Left lung (tissue), 10 donors: ENCODE measurements around the gene OBSCN. TPM values are rescaled to one million over a fixed set of nuclear protein-coding genes. Genes with fewer than 3 reads are reported as not detected.

ENCODE experiments used
- ATAC-seq: fragments of 200-7000 bp; cut with Tn5 transposase; one replicate; pipeline ENCODE4 v1.9.1; 2020; ENCODE audit warnings: moderate library complexity
- DNase-seq, 4 donors: peaks; one replicate each; pipeline ENCODE4 v3.0.0-alpha.2; 2013 to 2020
- H3K27ac ChIP-seq, 2 donors: fragments of 200-600 bp; sonication (generic) in 1 of 2; one replicate each; pipeline versions ENCODE4 v1.5.0 to v1.8.0; 2020 to 2021
- H3K27me3 ChIP-seq, 2 donors: fragments of 200-600 bp; sonication (generic) in 1 of 2; one replicate each; pipeline versions ENCODE4 v1.5.0 to v1.8.0; 2020 to 2021
- H3K36me3 ChIP-seq, 2 donors: fragments of 200-600 bp; sonication (generic) in 1 of 2; one replicate each; pipeline versions ENCODE4 v1.5.0 to v1.8.0; 2020 to 2021
- H3K4me1 ChIP-seq, 2 donors: fragments of 200-600 bp; one replicate each; pipeline ENCODE4 v1.8.0; 2021
- H3K4me3 ChIP-seq, 2 donors: fragments of 200-600 bp; sonication (generic) in 1 of 2; one replicate each; pipeline versions ENCODE4 v1.5.0 to v1.8.0; 2020 to 2021; ENCODE audit warnings: mild to moderate bottlenecking in 1 of 2
- H3K9me3 ChIP-seq, 2 donors: fragments of 200-600 bp; sonication (generic) in 1 of 2; one replicate each; pipeline versions ENCODE4 v1.5.0 to v1.8.0; 2020 to 2021
- CTCF ChIP-seq, 2 donors: fragments of 200-600 bp; sonication (generic) in 1 of 2; IDR thresholded peaks; one replicate each; pipeline versions ENCODE4 v1.5.0 to v1.8.0; 2021; ENCODE audit warnings: antibody characterized with exemption in 2 of 2
- intact Hi-C, 2 donors: fragments of 100-400 bp; cut with DNase I; formaldehyde crosslinking; loops; one replicate each; pipeline versions ENCODE4 v1.11.2 to v1.14.2; 2022
- polyA plus RNA-seq, 6 donors: library from polyadenylated mRNA; unstranded; fragments of 120-200 nt; gene quantifications; one replicate each; pipeline ENCODE4 v1.2.1, GENCODE V29; 2013; ENCODE audit not compliant: insufficient read length in 6 of 6
- total RNA-seq, 2 donors: library from RNA; stranded (reverse); fragmentation: NEBNext Ultra II Directional; extraction: Animal tissue kit (Norgen Biotek cat#: 25700); gene quantifications; one replicate each; pipeline ENCODE4 v1.2.1, GENCODE V29; 2021
- donor health status: DM: no; HTN: yes; CAD: no.
- donor health status: DM: no; HTN: no; CAD: no.

Gene OBSCN
- total and polyA plus RNA-seq, 8 donors = 20.3 to 69.5 (median 47.5) TPM

DNA sequence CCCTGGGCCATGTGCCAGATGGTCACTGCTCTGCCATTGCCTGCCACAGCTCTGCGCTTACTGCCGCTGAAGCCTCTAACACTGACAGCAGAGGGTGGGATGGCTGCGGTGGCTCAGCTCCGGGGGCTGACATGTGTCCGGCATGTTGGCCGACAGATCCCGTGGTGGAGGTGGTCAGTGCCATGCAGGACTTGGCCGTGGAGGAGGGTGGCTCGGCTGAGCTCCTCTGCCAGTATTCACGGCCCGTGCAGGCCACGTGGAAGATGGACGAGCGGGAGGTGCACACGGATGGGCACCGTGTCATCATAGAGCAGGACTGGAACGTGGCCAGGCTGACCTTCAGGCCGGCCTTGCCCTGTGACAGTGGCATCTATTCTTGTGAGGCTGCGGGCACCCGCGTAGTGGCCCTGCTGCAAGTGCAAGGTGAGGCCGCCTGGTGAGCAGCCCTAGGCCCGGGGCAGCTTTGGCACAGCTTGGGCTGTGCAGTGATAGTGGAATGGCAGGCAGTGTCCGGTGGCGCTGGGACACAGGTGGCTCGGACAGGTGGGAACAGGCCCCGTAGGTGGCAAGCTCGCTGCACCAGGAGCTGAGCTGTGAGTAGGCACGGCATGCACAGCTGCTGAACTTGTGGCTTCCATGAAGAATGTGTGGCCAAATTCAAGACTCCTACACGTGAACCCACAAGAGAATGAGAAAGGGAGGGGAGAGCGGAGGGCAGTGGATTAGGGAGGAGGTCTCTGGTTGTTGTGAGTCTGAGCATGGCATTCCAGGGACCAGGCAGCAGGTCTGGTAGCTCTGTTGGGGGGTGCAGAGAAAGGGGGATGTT, 107.0 kb downstream of the OBSCN start:
- no peak for TF ChIP-seq CTCF (IDR thresholded peaks at IDR 0.05)
- intact Hi-C loops = no loop called here
- Histone ChIP-seq H3K27ac (no peak overlapping the region), H3K4me3 (no peak overlapping the region), H3K36me3 (peaks cover 0 to 28% of the 10 kb centered on the region in 2 donors), H3K9me3 (peaks cover 0 to 28% of the 10 kb centered on the region in 2 donors), H3K27me3 (no peaks in the 10 kb centered on the region), H3K4me1 (no peaks in the 10 kb centered on the region)
- DNase-seq (peak in 2 of 4 donors; percentile 24 to 81), ATAC-seq (no peak)

- DNase-seq (peak in 1 of 4 donors; percentile 76), ATAC-seq (no peak)
- Histone ChIP-seq H3K27ac (no peak overlapping the region), H3K9me3 (peaks cover 0 to 28% of the 10 kb centered on the region in 2 donors), H3K27me3 (no peaks in the 10 kb centered on the region), H3K36me3 (peaks cover 0 to 34% of the 10 kb centered on the region in 2 donors), H3K4me3 (no peak overlapping the region), H3K4me1 (no peaks in the 10 kb centered on the region)
- intact Hi-C loops = no loop called here
- TF ChIP-seq CTCF (IDR thresholded peaks at IDR 0.05) = no peak
These were observed 107.7 kb downstream of the OBSCN start for GRCh38 chr1:228315484-228315944.

- ATAC-seq = no peak
- Histone ChIP-seq H3K27me3 (no peaks in the 10 kb centered on the region), H3K4me1 (no peaks in the 10 kb centered on the region), H3K4me3 (no peak overlapping the region), H3K27ac (no peak overlapping the region), H3K9me3 (peaks cover 0 to 25% of the 10 kb centered on the region in 2 donors), H3K36me3 (peaks cover 0 to 40% of the 10 kb centered on the region in 2 donors)
- DNase-seq = peak in 1 of 4 donors; percentile 80
- TF ChIP-seq CTCF (IDR thresholded peaks at IDR 0.05) = no peak
- intact Hi-C loops = no loop called here
These were observed 108.2 kb downstream of the OBSCN start for GRCh38 chr1:228315945-228316588.

- TF ChIP-seq CTCF (IDR thresholded peaks at IDR 0.05) = no peak
These were observed 108.9 kb downstream of the OBSCN start for GRCh38 chr1:228316589-228317387.

More at GRCh38 chr1:228316589-228317387, 108.9 kb downstream of the OBSCN start:
- Histone ChIP-seq H3K9me3 (peaks cover 0 to 20% of the 10 kb centered on the region in 2 donors), H3K4me1 (no peaks in the 10 kb centered on the region), H3K27me3 (no peaks in the 10 kb centered on the region), H3K36me3 (peaks cover 0 to 47% of the 10 kb centered on the region in 2 donors), H3K4me3 (no peak overlapping the region), H3K27ac (no peak overlapping the region)
- DNase-seq = peak in 1 of 4 donors; percentile 75
- intact Hi-C loops = no loop called here
- no peak for ATAC-seq
